LNCaP clone FGC (cell line): ENCODE results near the gene PPM1M.

Source experiments
- DNase-seq: peaks from one replicate; pipeline ENCODE4 v3.0.0-alpha.2; 2011; ENCODE audit warnings: low read depth
- H3K4me3 ChIP-seq: 2 replicates; pipeline ENCODE4 v1.5.1; 2011; ENCODE audit warnings: mild to moderate bottlenecking, low read depth, low read length, control low read depth
- CTCF ChIP-seq: IDR thresholded peaks from 2 replicates; pipeline ENCODE4 v1.5.1; 2012; ENCODE audit warnings: mild to moderate bottlenecking; ENCODE audit not compliant: control insufficient read depth, insufficient read depth; ENCODE audit errors: extremely low read depth

The PPM1M gene

GRCh38 chr3:52248165-52248541 is 2.6 kb downstream of the PPM1M start:
- no peak overlapping the region for H3K4me3 ChIP-seq
- TF ChIP-seq CTCF = no peak

GRCh38 chr3:52248816-52249547 is 3.4 kb downstream of the PPM1M start:
- no peak overlapping the region for H3K4me3 ChIP-seq
- TF ChIP-seq CTCF = no peak
- DNase-seq = no peak

More at GRCh38 chr3:52248165-52248541, 2.6 kb downstream of the PPM1M start:
- DNase-seq = no peak

- DNase-seq = no peak
- no peak for TF ChIP-seq CTCF
- H3K4me3 ChIP-seq = no peak overlapping the region
Observed at GRCh38 chr3:52249683-52250082, 4.1 kb downstream of the PPM1M start.

- DNase-seq = no peak
- no peak for TF ChIP-seq CTCF
- H3K4me3 ChIP-seq = no peak overlapping the region
Observed at GRCh38 chr3:52250122-52250521, 4.6 kb downstream of the PPM1M start.

- no peak for TF ChIP-seq CTCF
- H3K4me3 ChIP-seq = no peak overlapping the region
- no peak for DNase-seq
Observed at GRCh38 chr3:52253314-52254304, 8.1 kb downstream of the PPM1M start.

- DNase-seq = no peak
- H3K4me3 ChIP-seq = no peak overlapping the region
- no peak for TF ChIP-seq CTCF
Observed at GRCh38 chr3:52254608-52255007, 9.0 kb downstream of the PPM1M start.

GRCh38 chr3:52256159-52256558 is 10.6 kb downstream of the PPM1M start:
- H3K4me3 ChIP-seq = no peak overlapping the region
- no peak for TF ChIP-seq CTCF
- DNase-seq = no peak
